HG02970 (cell line): Measurements from ENCODE around the gene XKR7.

Source experiments
- ATAC-seq: cut with Tn5 transposase; IDR thresholded peaks from one replicate; pipeline ENCODE4 v1.9.1; 2021; ENCODE audit warnings: mild to moderate bottlenecking, moderate library complexity, moderate number of reproducible peaks; ENCODE audit not compliant: unreplicated experiment, low FRiP score

Gene XKR7

GRCh38 chr20:32035426-32035779, 67.5 kb downstream of the XKR7 start:
- ATAC-seq: no peak

GRCh38 chr20:32036252-32036651, 68.3 kb downstream of the XKR7 start:
- no peak for ATAC-seq

- ATAC-seq: no peak
Observed at GRCh38 chr20:32036716-32037485, 69.0 kb downstream of the XKR7 start.

- no peak for ATAC-seq
Observed at GRCh38 chr20:32037929-32038328, 70.0 kb downstream of the XKR7 start.

GRCh38 chr20:32040142-32040953, 72.4 kb downstream of the XKR7 start:
- ATAC-seq: no peak

- no peak for ATAC-seq
Observed at GRCh38 chr20:32045999-32046398, 78.0 kb downstream of the XKR7 start.

- no peak for ATAC-seq
Observed at GRCh38 chr20:32050324-32050841, 82.4 kb downstream of the XKR7 start.

GRCh38 chr20:32050851-32051556, 83.1 kb downstream of the XKR7 start:
- ATAC-seq: no peak

- no peak for ATAC-seq
Observed at GRCh38 chr20:32051720-32052089, 83.8 kb downstream of the XKR7 start.

GRCh38 chr20:32052090-32052777, 84.3 kb downstream of the XKR7 start, which contains the start of gene HCK:
TSS of gene HCK (plus strand) at chr20:32052242.
- ATAC-seq: no peak

- no peak for ATAC-seq
Observed at GRCh38 chr20:32052778-32053362, 84.9 kb downstream of the XKR7 start.
